GM21717 (cell line): ENCODE data around the gene RBM26.

Experiments
- ATAC-seq: cut with Tn5 transposase; IDR thresholded peaks from one replicate; pipeline ENCODE4 v1.9.1; 2021; ENCODE audit warnings: mild to moderate bottlenecking, moderate library complexity; ENCODE audit not compliant: unreplicated experiment

Gene RBM26

GRCh38 chr13:79405831-79406596 lies at the start of gene RBM26:
RBM26 (minus strand) TSS chr13:79406255; CDS start chr13:79405774, 481 bp downstream.
- ATAC-seq, result peak; percentile 83

- no peak for ATAC-seq
These were observed 49.3 kb upstream of the RBM26 start for GRCh38 chr13:79455331-79455730.

GRCh38 chr13:79452239-79452913 lies 46.3 kb upstream of the RBM26 start:
- ATAC-seq, result no peak

- ATAC-seq, result peak; percentile 98
These were observed 45.5 kb upstream of the RBM26 start for GRCh38 chr13:79451500-79451962.

- no peak for ATAC-seq
These were observed 44.1 kb upstream of the RBM26 start for GRCh38 chr13:79450110-79450509.

GRCh38 chr13:79448413-79448812 lies 42.4 kb upstream of the RBM26 start:
- peak; percentile 29 for ATAC-seq

GRCh38 chr13:79447741-79448140 lies 41.7 kb upstream of the RBM26 start:
- no peak for ATAC-seq

- no peak for ATAC-seq
These were observed 41.1 kb upstream of the RBM26 start for GRCh38 chr13:79447141-79447540.

GRCh38 chr13:79445968-79446645 lies 40.1 kb upstream of the RBM26 start:
- ATAC-seq, result no peak

- ATAC-seq, result no peak
These were observed 36.7 kb upstream of the RBM26 start for GRCh38 chr13:79442706-79443105.

GRCh38 chr13:79442221-79442620 lies 36.2 kb upstream of the RBM26 start:
- no peak for ATAC-seq

GRCh38 chr13:79440958-79441528 lies 35.0 kb upstream of the RBM26 start:
- ATAC-seq, result no peak

- ATAC-seq, result no peak
These were observed 33.2 kb upstream of the RBM26 start for GRCh38 chr13:79439275-79439674.

- ATAC-seq, result no peak
These were observed 29.5 kb upstream of the RBM26 start for GRCh38 chr13:79435561-79435990.

GRCh38 chr13:79434556-79434955 lies 28.5 kb upstream of the RBM26 start:
- ATAC-seq, result no peak

GRCh38 chr13:79432992-79433391 lies 26.9 kb upstream of the RBM26 start:
- ATAC-seq, result no peak

- ATAC-seq, result no peak
These were observed 26.0 kb upstream of the RBM26 start for GRCh38 chr13:79432086-79432485.

- no peak for ATAC-seq
These were observed 23.3 kb upstream of the RBM26 start for GRCh38 chr13:79429309-79429708.

GRCh38 chr13:79427883-79428282 lies 21.8 kb upstream of the RBM26 start:
- no peak for ATAC-seq

GRCh38 chr13:79427265-79427664 lies 21.2 kb upstream of the RBM26 start:
- no peak for ATAC-seq
